Muscle of back (tissue), 11 donors: ENCODE data around the gene ZFR. TPM values are rescaled to one million over a fixed set of nuclear protein-coding genes. Genes with fewer than 3 reads are reported as not detected.
"Not testable (repeated sequence)": the region's sequence is repeated elsewhere in the genome, so short reads cannot be mapped to it uniquely, and the experiment has no call there.

Experiments used
- DNase-seq, 3 donors: peaks; one replicate each; pipeline versions ENCODE4 v3.0.0 to v3.0.0-alpha.2; 2013
- polyA plus RNA-seq, 10 donors: library from polyadenylated mRNA; unstranded; fragments of 120-200 nt; gene quantifications; one replicate each; pipeline ENCODE4 v1.2.1, GENCODE V29; 2013; ENCODE audit not compliant: insufficient read length in 10 of 10

ZFR gene
- polyA plus RNA-seq, 10 donors = 66.2 to 95.1 (median 80.9) TPM

GRCh38 chr5:32325062-32325461 lies 119.5 kb downstream of the ZFR start:
- DNase-seq = peak in 2 of 3 donors; percentile 14 to 48

- DNase-seq = no peak
These were observed 120.8 kb downstream of the ZFR start for GRCh38 chr5:32323741-32324140.

GRCh38 chr5:32322882-32323281 lies 121.7 kb downstream of the ZFR start:
- no peak for DNase-seq

- DNase-seq = not testable (repeated sequence)
These were observed 122.8 kb downstream of the ZFR start for GRCh38 chr5:32321787-32322186.

- no peak for DNase-seq
These were observed 124.0 kb downstream of the ZFR start for GRCh38 chr5:32320576-32320975.

GRCh38 chr5:32319926-32320543 lies 124.5 kb downstream of the ZFR start:
- DNase-seq = no peak

GRCh38 chr5:32319392-32319791 lies 125.1 kb downstream of the ZFR start:
- DNase-seq = no peak

- no peak for DNase-seq
These were observed 127.5 kb downstream of the ZFR start for GRCh38 chr5:32317041-32317440.

- no peak for DNase-seq
These were observed 129.1 kb downstream of the ZFR start for GRCh38 chr5:32315221-32316014.

- no peak for DNase-seq
These were observed 129.9 kb downstream of the ZFR start for GRCh38 chr5:32314658-32315057.

GRCh38 chr5:32314152-32314488 lies 130.4 kb downstream of the ZFR start:
- DNase-seq = not testable (repeated sequence)

GRCh38 chr5:32312595-32313332 lies 131.8 kb downstream of the ZFR start, which contains the start of gene MTMR12:
Gene MTMR12, minus strand, starts transcription at chr5:32312939. Its CDS starts 101 bp downstream, at chr5:32312838.
- DNase-seq = peak; percentile 99 to 100 (median 100)

- DNase-seq = peak; percentile 47 to 85 (median 61)
These were observed 132.3 kb downstream of the ZFR start for GRCh38 chr5:32312197-32312594.

GRCh38 chr5:32311404-32312196 lies 132.9 kb downstream of the ZFR start:
- no peak for DNase-seq

- no peak for DNase-seq
These were observed 134.8 kb downstream of the ZFR start for GRCh38 chr5:32309761-32310160.

- peak in 1 of 3 donors; percentile 15 for DNase-seq
These were observed 135.6 kb downstream of the ZFR start for GRCh38 chr5:32308946-32309345.

GRCh38 chr5:32307769-32308194 lies 136.8 kb downstream of the ZFR start:
- no peak for DNase-seq

- DNase-seq = peak in 1 of 3 donors; percentile 24
These were observed 139.9 kb downstream of the ZFR start for GRCh38 chr5:32304622-32305021.
